Small intestine (tissue), 7 donors: Measurements from ENCODE around the gene P3H2. TPM values are rescaled to one million over a fixed set of nuclear protein-coding genes. Genes with fewer than 3 reads are reported as not detected.

Experiments
- DNase-seq, 2 donors: peaks; one replicate each; pipeline versions ENCODE4 v3.0.0 to v3.0.0-alpha.2; 2013
- FAIRE-seq: peaks from 2 replicates; lab custom pipeline; 2012; peaks lifted over from hg19 to GRCh38; lab: Jason Lieb, UNC
- H3K27ac ChIP-seq, 3 donors: one replicate each; pipeline ENCODE4 v1.5.1; 2013; ENCODE audit warnings: low read length in 2 of 3, mild to moderate bottlenecking in 2 of 3, control low read depth in 1 of 3, inconsistent platforms in 1 of 3, low read depth in 1 of 3, moderate library complexity in 1 of 3
- H3K27me3 ChIP-seq, 3 donors: one replicate each; pipeline ENCODE4 v1.6.1; 2013; ENCODE audit warnings: low read length in 3 of 3, inconsistent platforms in 1 of 3; ENCODE audit not compliant: control insufficient read depth in 3 of 3, insufficient read depth in 3 of 3
- H3K36me3 ChIP-seq, 3 donors: one replicate each; pipeline ENCODE4 v1.6.1; 2013; ENCODE audit warnings: low read length in 3 of 3, inconsistent platforms in 1 of 3, low read depth in 1 of 3, mild to moderate bottlenecking in 1 of 3, moderate library complexity in 1 of 3; ENCODE audit not compliant: control insufficient read depth in 3 of 3, insufficient read depth in 2 of 3
- H3K4me1 ChIP-seq, 3 donors: one replicate each; pipeline ENCODE4 v1.6.1; 2013; ENCODE audit warnings: low read length in 2 of 3, inconsistent platforms in 1 of 3, low read depth in 1 of 3, mild to moderate bottlenecking in 1 of 3, moderate library complexity in 1 of 3; ENCODE audit not compliant: control insufficient read depth in 3 of 3, insufficient read depth in 2 of 3
- H3K4me3 ChIP-seq, 3 donors: one replicate each; pipeline ENCODE4 v1.5.1; 2013; ENCODE audit warnings: low read length in 3 of 3, control low read depth in 1 of 3, inconsistent platforms in 1 of 3, low read depth in 1 of 3, mild to moderate bottlenecking in 1 of 3, moderate library complexity in 1 of 3
- H3K9me3 ChIP-seq, 2 donors: one replicate each; pipeline ENCODE4 v1.6.1; 2013; ENCODE audit warnings: low read depth in 1 of 2, low read length in 1 of 2; ENCODE audit not compliant: control insufficient read depth in 2 of 2, insufficient read depth in 1 of 2
- WGBS, 3 donors: extraction: QIAGEN DNeasy Blood & Tissue Kit; methylation state at CpG; one replicate each; pipeline ENCODE4 v1.1.7; 2013; 5-methylcytosine and 5-hydroxymethylcytosine counted together
- polyA plus RNA-seq, 4 donors: library from polyadenylated mRNA; stranded (reverse) in 3 of 4; unstranded in 1 of 4; fragments of 200-250 nt in 3 of 4; fragments of 120-200 nt in 1 of 4; gene quantifications; one replicate each; pipeline versions ENCODE4 v1.2.1 to v1.2.3, GENCODE V29; 2013
- donor health status: healthy with polysubstance abuse.
- donor health status: control.
- donor health status: control.
- donor health status: Bipolar disorder and iron deficiency.
- donor health status: healthy.

The P3H2 gene
- polyA plus RNA-seq, 4 donors: 0.22 to 2.0 (median 0.96) TPM

DNA sequence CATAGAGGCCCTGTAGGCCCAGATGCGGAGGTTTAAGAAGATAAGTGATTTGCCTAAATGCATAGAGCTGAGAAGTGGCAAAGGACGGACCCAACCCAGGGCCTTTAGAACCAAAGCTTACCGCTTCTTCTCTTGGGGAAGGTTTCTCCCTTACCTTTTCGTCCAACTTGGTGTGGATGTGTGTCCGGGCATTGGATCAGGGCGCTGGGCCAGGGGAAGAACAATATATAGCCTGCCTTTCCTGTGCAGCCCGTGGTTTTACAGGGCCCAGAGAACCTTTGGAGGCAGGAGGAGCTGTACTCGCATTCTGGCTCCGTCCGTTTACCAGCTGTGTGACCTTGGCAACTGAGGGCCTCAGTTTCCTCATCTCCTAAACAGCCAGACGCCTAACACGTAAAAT lies 686 bp upstream of the P3H2 start:
- DNase-seq (no peak), FAIRE-seq (no peak)
- Histone ChIP-seq H3K27me3 (peaks cover 3 to 15% (median 10%) of the 10 kb centered on the region in 3 donors), H3K36me3 (no peaks in the 10 kb centered on the region), H3K27ac (no peak overlapping the region), H3K9me3 (no peaks in the 10 kb centered on the region), H3K4me3 (no peak overlapping the region), H3K4me1 (peaks cover 0 to 9% (median 0%) of the 10 kb centered on the region in 3 donors)
- 85 to 91% (median 88%) methylated on average over 12 of the region's 12 CpGs for WGBS, 3 donors

DNA sequence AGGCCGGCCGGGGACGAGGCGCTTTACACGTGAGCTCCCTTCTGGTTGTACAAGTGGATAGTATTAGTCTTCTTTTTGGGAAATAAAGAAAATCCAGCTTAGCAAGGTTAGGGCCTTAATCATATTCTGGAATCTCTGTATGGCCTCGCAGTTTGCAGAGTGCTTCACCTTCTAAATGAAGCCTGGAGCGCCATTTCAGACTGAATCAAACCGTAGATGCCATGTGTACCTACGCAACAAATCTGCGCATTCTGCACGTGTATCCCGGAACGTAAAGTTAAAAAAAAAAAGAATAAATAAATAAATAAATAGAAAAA lies 322 bp upstream of the P3H2 start:
- no peak for FAIRE-seq
- no peaks in the 10 kb centered on the region for H3K36me3 ChIP-seq
- no peak for DNase-seq
- no peaks in the 10 kb centered on the region for H3K9me3 ChIP-seq
- peaks cover 3 to 15% (median 10%) of the 10 kb centered on the region in 3 donors for H3K27me3 ChIP-seq
- peak overlapping the region in 1 of 3 donors; percentile 45 for H3K27ac ChIP-seq
- peaks cover 0 to 9% (median 0%) of the 10 kb centered on the region in 3 donors for H3K4me1 ChIP-seq
- WGBS, 3 donors: 36 to 39% (median 38%) methylated on average over 13 of the region's 13 CpGs
- H3K4me3 ChIP-seq: peak overlapping the region in 2 of 3 donors; percentile 46 to 54

DNA sequence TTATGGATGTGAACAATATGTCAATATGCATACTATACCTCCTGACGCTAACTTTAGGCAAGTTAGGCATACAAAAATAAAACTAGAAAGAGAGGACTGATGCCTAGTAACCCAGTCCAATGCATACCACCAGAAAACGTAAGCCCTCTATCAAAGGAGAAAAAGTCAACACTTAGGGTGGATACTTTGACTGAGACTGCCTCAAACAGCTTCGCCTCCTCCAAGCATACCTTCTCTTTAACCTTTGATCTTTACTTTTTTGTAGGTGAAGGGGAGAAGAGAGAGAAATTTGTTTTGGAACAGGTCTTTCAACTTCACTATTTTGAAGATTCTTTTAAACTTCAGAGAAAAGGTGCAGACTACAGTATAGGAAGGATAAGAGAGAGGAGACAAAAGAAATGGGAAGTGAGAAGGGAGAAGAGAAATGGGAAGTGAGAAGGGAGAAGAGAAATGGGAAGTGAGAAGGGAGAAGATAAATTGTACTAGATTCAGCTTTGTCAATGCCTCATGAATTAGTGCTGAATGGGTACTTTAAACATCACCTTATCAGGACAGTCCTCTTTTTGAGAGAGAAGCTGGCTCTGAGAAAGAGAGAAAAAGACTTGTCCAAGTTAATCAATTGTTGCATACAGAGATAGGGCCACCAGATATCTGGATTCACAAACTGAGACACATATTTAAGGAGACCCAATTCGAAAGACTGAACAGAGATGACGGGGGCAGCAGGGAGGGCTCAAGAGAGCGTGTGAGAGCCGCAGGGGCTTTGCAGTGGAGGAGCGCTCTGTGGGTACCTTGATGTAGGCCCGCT lies 1.0 kb downstream of the P3H2 start:
- 17 to 26% (median 20%) methylated on average over 9 of the region's 9 CpGs for WGBS, 3 donors
- no peak for DNase-seq
- Histone ChIP-seq H3K4me3 (peak overlapping the region; percentile 41 to 54 (median 46)), H3K9me3 (no peaks in the 10 kb centered on the region), H3K27ac (no peak overlapping the region), H3K27me3 (peaks cover 3 to 15% (median 10%) of the 10 kb centered on the region in 3 donors), H3K36me3 (no peaks in the 10 kb centered on the region), H3K4me1 (peaks cover 0 to 9% (median 0%) of the 10 kb centered on the region in 3 donors)
- FAIRE-seq: no peak

DNA sequence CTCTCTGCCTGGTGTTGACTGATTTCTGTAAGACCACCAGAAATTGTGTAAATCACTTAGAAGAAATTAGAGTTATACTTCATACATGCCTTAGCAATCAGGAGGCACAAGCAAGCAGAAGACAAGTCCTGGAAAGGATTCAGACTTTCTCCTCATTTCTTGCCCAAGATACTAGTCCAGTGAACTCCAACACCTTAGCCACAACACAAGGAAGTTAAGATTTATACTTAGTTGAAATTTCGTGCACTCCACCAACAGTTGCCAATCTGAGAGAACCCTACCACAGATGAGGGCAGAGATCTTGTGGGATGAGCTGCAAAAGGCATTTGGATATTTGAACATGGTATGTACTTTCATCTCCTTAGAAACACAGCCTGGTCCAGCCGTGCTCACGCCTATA lies 2.3 kb downstream of the P3H2 start:
- Histone ChIP-seq H3K36me3 (no peaks in the 10 kb centered on the region), H3K27me3 (peaks cover 3 to 15% (median 10%) of the 10 kb centered on the region in 3 donors), H3K27ac (no peak overlapping the region), H3K4me1 (peaks cover 0 to 9% (median 0%) of the 10 kb centered on the region in 3 donors), H3K4me3 (no peak overlapping the region), H3K9me3 (no peaks in the 10 kb centered on the region)
- WGBS, 3 donors: 73 to 81% (median 79%) methylated on average over 3 of the region's 3 CpGs
- DNase-seq (no peak), FAIRE-seq (no peak)

DNA sequence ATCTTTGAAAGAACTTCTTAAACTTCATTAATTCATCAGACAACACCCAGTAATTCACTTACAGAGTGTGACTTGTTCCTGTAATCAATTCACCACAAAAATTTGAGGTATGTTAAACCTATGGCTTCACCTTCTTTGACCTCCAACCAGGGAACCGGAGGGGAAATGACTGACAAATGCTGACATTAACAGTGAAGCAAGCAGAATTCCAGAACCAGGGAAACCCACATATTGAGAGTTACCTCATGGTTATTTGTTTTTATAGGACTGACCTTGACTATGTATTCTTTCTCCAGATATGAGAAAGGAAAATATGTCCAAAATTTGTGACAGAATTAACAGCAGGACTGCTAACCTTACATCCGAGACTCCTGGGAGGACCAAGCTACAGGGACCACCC lies 2.7 kb downstream of the P3H2 start:
- 68 to 86% (median 85%) methylated on average over 2 of the region's 2 CpGs for WGBS, 3 donors
- no peak overlapping the region for H3K27ac ChIP-seq
- H3K36me3 ChIP-seq: no peaks in the 10 kb centered on the region
- DNase-seq: no peak
- FAIRE-seq: no peak
- peaks cover 0 to 9% (median 0%) of the 10 kb centered on the region in 3 donors for H3K4me1 ChIP-seq
- no peaks in the 10 kb centered on the region for H3K9me3 ChIP-seq
- H3K27me3 ChIP-seq: peaks cover 3 to 15% (median 10%) of the 10 kb centered on the region in 3 donors
- H3K4me3 ChIP-seq: no peak overlapping the region

DNA sequence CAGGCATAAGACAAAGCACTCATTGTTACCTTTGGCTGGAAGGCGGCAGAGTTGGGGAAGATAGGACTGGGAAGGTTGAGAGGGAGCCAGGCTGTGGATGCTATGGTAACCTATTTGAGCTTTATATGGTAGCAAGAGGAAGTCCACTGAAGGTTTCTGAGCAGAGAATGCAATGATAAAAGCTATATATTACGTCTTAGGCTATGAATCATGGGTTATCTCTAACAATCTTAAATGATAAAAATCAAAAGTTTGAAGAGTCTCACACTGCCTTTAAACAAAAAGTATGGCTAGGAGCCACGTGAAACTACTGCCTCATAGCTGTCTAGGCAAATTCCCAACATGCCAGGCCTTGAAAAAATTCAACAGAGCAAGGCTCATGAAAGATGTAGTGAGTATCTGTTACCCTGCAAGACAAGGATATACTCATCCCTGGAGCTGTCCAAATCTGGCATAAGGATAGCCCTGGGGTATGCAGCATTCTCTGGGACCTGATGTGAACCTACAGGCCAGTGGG lies 4.1 kb downstream of the P3H2 start:
- H3K27me3 ChIP-seq: peaks cover 3 to 15% (median 10%) of the 10 kb centered on the region in 3 donors
- no peak overlapping the region for H3K27ac ChIP-seq
- no peak overlapping the region for H3K4me3 ChIP-seq
- WGBS, 3 donors: 32 to 59% (median 46%) methylated on average over 3 of the region's 3 CpGs
- H3K36me3 ChIP-seq: no peaks in the 10 kb centered on the region
- H3K4me1 ChIP-seq: peaks cover 0 to 9% (median 0%) of the 10 kb centered on the region in 3 donors
- no peak for DNase-seq
- H3K9me3 ChIP-seq: no peaks in the 10 kb centered on the region
- no peak for FAIRE-seq

DNA sequence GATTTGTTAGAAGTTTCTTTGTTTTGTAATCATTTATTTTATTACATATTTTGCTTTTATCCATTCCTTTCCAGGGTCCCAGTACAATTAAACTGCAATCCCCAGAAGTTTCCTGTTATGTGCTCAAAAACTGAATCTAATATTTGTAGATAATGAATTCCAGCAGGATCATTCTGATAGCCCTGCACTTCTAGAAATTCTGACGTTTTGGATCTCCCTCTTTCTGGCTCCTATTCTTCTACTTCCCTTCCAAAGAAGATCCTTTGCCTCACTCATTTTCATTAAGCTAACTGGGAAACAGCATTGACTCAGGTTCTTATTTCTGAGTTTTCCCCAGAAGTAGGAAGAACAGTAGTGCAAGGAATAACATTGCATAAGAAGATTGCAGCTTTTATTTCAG lies 9.9 kb downstream of the P3H2 start:
- H3K27ac ChIP-seq: no peak overlapping the region
- H3K9me3 ChIP-seq: no peaks in the 10 kb centered on the region
- WGBS, 3 donors: 17 to 33% (median 27%) methylated on average over 1 of the region's 1 CpG
- DNase-seq (no peak), FAIRE-seq (no peak)
- no peaks in the 10 kb centered on the region for H3K36me3 ChIP-seq
- no peaks in the 10 kb centered on the region for H3K4me1 ChIP-seq
- H3K4me3 ChIP-seq: no peak overlapping the region
- H3K27me3 ChIP-seq: no peaks in the 10 kb centered on the region

DNA sequence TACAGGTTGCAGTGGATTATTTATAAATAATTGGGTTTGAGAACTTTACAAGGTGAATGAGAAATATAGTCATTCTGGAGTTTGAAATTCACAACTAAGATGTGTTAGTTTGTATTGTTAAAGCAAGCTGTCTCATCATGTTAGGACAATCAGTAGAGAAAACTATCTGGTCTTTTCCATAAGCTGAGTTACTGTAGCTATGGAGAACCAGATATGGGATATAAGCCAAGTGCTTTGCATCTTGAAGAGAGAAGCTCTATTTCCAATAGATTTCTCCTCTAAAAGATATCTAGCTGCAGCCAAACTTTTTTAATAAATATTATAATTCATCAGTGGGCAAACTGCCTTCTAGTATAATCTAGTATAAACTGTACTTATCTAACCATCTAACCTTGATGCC lies 11.3 kb downstream of the P3H2 start:
- Histone ChIP-seq H3K27ac (no peak overlapping the region), H3K4me3 (no peak overlapping the region), H3K36me3 (no peaks in the 10 kb centered on the region), H3K27me3 (no peaks in the 10 kb centered on the region), H3K4me1 (no peaks in the 10 kb centered on the region), H3K9me3 (no peaks in the 10 kb centered on the region)
- no peak for FAIRE-seq
- no peak for DNase-seq
